Right lobe of liver (tissue), 4 donors: ENCODE data around the gene TEX19.

ENCODE experiments used
- POLR2A ChIP-seq: fragments of 450-650 bp; IDR thresholded peaks from one replicate; pipeline ENCODE4 v1.6.1; 2017; ENCODE audit warnings: antibody characterized with exemption, mild to moderate bottlenecking
- TF ChIP-seq, protein P1 (sequence below), 4 donors: fragments of 200-600 bp in 3 of 4; fragments of 450-650 bp in 1 of 4; IDR thresholded peaks; one replicate each; pipeline versions ENCODE4 v1.5.1 to v1.8.0; 2016 to 2022; ENCODE audit warnings: antibody characterized with exemption in 4 of 4, mild to moderate bottlenecking in 2 of 4
- donor health status: DM: no; HTN: no; CAD: no.
- donor health status: DM: no; HTN: no; CAD: no.
- donor health status: DM: no; HTN: yes; CAD: no.

DNA sequence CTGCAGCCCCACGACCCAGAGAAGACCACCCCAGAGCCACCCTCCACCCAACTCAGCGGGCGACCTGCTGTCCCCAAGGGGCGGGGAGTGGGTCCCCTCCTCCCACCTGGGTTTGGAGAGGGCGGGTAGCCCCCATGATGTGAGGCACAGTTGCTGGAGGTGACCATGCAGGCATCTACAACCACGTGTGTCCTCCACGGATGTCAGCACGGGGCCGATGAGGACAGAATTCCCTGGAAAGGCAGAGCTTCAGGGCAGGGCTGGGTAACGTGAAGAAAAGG lies 19.6 kb downstream of the TEX19 start:
- TF ChIP-seq, protein P1, sequence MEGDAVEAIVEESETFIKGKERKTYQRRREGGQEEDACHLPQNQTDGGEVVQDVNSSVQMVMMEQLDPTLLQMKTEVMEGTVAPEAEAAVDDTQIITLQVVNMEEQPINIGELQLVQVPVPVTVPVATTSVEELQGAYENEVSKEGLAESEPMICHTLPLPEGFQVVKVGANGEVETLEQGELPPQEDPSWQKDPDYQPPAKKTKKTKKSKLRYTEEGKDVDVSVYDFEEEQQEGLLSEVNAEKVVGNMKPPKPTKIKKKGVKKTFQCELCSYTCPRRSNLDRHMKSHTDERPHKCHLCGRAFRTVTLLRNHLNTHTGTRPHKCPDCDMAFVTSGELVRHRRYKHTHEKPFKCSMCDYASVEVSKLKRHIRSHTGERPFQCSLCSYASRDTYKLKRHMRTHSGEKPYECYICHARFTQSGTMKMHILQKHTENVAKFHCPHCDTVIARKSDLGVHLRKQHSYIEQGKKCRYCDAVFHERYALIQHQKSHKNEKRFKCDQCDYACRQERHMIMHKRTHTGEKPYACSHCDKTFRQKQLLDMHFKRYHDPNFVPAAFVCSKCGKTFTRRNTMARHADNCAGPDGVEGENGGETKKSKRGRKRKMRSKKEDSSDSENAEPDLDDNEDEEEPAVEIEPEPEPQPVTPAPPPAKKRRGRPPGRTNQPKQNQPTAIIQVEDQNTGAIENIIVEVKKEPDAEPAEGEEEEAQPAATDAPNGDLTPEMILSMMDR (IDR thresholded peaks at IDR 0.05): no peak
- TF ChIP-seq POLR2A: no peak
